CD4-positive, alpha-beta memory T cell (primary cell): Measurements from ENCODE around the gene LRRC3. TPM values are rescaled to one million over a fixed set of nuclear protein-coding genes. Genes with fewer than 3 reads are reported as not detected.

Experiments used
- CTCF ChIA-PET: fragments of 350-600 bp; sonication (Branson Sonifier 250); formaldehyde crosslinking; loops from one replicate; lab custom pipeline; 2021; ENCODE audit warnings: inconsistent platforms; ENCODE audit not compliant: partially characterized antibody; lab: Charles Lee
- POLR2A ChIA-PET: fragments of 350-600 bp; sonication (Branson Sonifier 250); formaldehyde crosslinking; loops from one replicate; lab custom pipeline; 2021; ENCODE audit not compliant: partially characterized antibody; lab: Charles Lee
- DNase-seq, 5 donors: peaks; one replicate each; pipeline versions ENCODE4 v3.0.0 to v3.0.0-alpha.2; 2020 to 2022; ENCODE audit warnings: mixed read lengths in 1 of 5
- H3K27ac ChIP-seq: one replicate; pipeline ENCODE4 v1.7.0; 2013; ENCODE audit warnings: low read depth, low read length
- H3K27me3 ChIP-seq: 2 replicates; pipeline ENCODE4 v1.7.0; 2013; ENCODE audit warnings: mild to moderate bottlenecking, low read length, moderate library complexity; ENCODE audit not compliant: insufficient read depth
- H3K36me3 ChIP-seq: 2 replicates; pipeline ENCODE4 v1.7.0; 2013; ENCODE audit warnings: mild to moderate bottlenecking, low read length, moderate library complexity; ENCODE audit not compliant: insufficient read depth
- H3K4me1 ChIP-seq: 2 replicates; pipeline ENCODE4 v1.7.0; 2013; ENCODE audit warnings: mild to moderate bottlenecking, low read length, moderate library complexity; ENCODE audit not compliant: insufficient read depth
- H3K4me3 ChIP-seq, 2 donors: one replicate each; pipeline ENCODE4 v1.7.0; 2013; ENCODE audit warnings: low read length in 2 of 2, mild to moderate bottlenecking in 1 of 2
- H3K9me3 ChIP-seq, 2 donors: one replicate each; pipeline ENCODE4 v1.7.0; 2013; ENCODE audit warnings: low read length in 2 of 2, control low read depth in 1 of 2; ENCODE audit not compliant: control insufficient read depth in 1 of 2
- H3K27ac Mint-ChIP-seq, 7 donors: one replicate each; pipeline ENCODE4 v1.8.0; 2020 to 2021; ENCODE audit warnings: mixed read lengths in 7 of 7, mild to moderate bottlenecking in 6 of 7, inconsistent platforms in 3 of 7, moderate library complexity in 3 of 7
- H3K27me3 Mint-ChIP-seq, 2 donors: one replicate each; pipeline ENCODE4 v1.8.0; 2020 to 2021; ENCODE audit warnings: mixed read lengths in 2 of 2
- H3K36me3 Mint-ChIP-seq, 2 donors: one replicate each; pipeline ENCODE4 v1.8.0; 2020 to 2021; ENCODE audit warnings: mixed read lengths in 2 of 2, inconsistent platforms in 1 of 2, mild to moderate bottlenecking in 1 of 2
- H3K4me1 Mint-ChIP-seq, 4 donors: one replicate each; pipeline ENCODE4 v1.8.0; 2020 to 2021; ENCODE audit warnings: mixed read lengths in 4 of 4, mild to moderate bottlenecking in 1 of 4
- H3K4me3 Mint-ChIP-seq, 8 donors: one replicate each; pipeline ENCODE4 v1.8.0; 2020 to 2021; ENCODE audit warnings: mixed read lengths in 8 of 8, mild to moderate bottlenecking in 7 of 8, moderate library complexity in 6 of 8, inconsistent platforms in 3 of 8
- H3K9me3 Mint-ChIP-seq, 8 donors: one replicate each; pipeline ENCODE4 v1.8.0; 2020 to 2021; ENCODE audit warnings: mixed read lengths in 8 of 8, mild to moderate bottlenecking in 5 of 8, inconsistent platforms in 3 of 8, moderate library complexity in 1 of 8
- intact Hi-C: fragments of 100-400 bp; cut with micrococcal nuclease; formaldehyde crosslinking; loops from one replicate; pipeline ENCODE4 v1.15.1; 2023
- polyA plus RNA-seq, 2 donors: library from polyadenylated mRNA; unstranded; fragments of 300-500 nt; fragmentation: Illumina TruSeq; gene quantifications; one replicate each; pipeline ENCODE4 v1.2.3, GENCODE V29; 2021
- total RNA-seq, 2 experiments: library from RNA; stranded (reverse); gene quantifications; one replicate each; pipeline ENCODE4 v1.2.3, GENCODE V29; 2021

LRRC3 gene
- total and polyA plus RNA-seq, 4 experiments from 2014 or later = 0.11 to 1.5 (median 1.0) TPM

DNA sequence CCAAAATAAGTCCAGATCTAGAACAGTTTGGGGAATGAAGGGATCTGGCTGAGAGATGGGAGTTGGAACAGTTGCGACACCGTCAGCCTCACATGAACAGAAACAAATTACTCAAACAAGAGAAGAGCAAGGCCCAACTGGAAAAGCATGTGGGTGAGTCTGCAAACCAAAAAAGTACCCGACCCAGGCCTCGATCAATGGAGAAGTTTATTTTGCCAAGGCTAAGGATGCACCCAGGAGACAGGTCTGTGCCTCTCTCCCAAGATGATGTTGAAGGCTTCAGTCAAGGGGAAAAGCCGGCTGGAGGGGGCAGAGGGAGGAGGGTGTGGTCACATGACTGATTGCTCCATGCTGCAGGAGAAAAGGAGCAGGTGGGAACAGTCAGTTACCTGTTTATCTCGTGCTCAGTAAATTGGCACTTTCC, 42.4 kb downstream of the LRRC3 start:
- POLR2A ChIA-PET = no interaction called here

GRCh38 chr21:44498280-44499210, 43.2 kb downstream of the LRRC3 start:
- peaks cover 0 to 4% (median 0%) of the 10 kb centered on the region in 8 donors for H3K9me3 Mint-ChIP-seq
- peaks cover 0 to 1% (median 0%) of the 10 kb centered on the region in 4 donors for H3K4me1 Mint-ChIP-seq
- POLR2A ChIA-PET = no interaction called here
- peaks cover 0 to 3% of the 10 kb centered on the region in 2 donors for H3K36me3 Mint-ChIP-seq
- CTCF ChIA-PET = no interaction called here
- no peak for DNase-seq
- no peaks in the 10 kb centered on the region for H3K36me3 ChIP-seq
- H3K27ac Mint-ChIP-seq = no peak overlapping the region
- peaks cover 14 to 17% of the 10 kb centered on the region in 2 donors for H3K27me3 Mint-ChIP-seq
- H3K27me3 ChIP-seq = no peaks in the 10 kb centered on the region
- H3K4me3 ChIP-seq = no peak overlapping the region
- intact Hi-C loops = no loop called here
- H3K4me1 ChIP-seq = no peaks in the 10 kb centered on the region
- H3K9me3 ChIP-seq = no peaks in the 10 kb centered on the region
- no peak overlapping the region for H3K27ac ChIP-seq
- no peak overlapping the region for H3K4me3 Mint-ChIP-seq

More for the DNA sequence above, 42.4 kb downstream of the LRRC3 start:
- intact Hi-C loops = no loop called here
- Histone ChIP-seq H3K4me3 (no peak overlapping the region), H3K36me3 (no peaks in the 10 kb centered on the region), H3K4me1 (no peaks in the 10 kb centered on the region), H3K27ac (no peak overlapping the region), H3K9me3 (peaks cover 0 to 8% of the 10 kb centered on the region in 2 donors), H3K27me3 (no peaks in the 10 kb centered on the region)
- no peak overlapping the region for H3K4me3 Mint-ChIP-seq
- H3K27ac Mint-ChIP-seq = peak overlapping the region in 1 of 7 donors; percentile 66
- CTCF ChIA-PET = no interaction called here
- peaks cover 0 to 11% (median 6%) of the 10 kb centered on the region in 8 donors for H3K9me3 Mint-ChIP-seq
- DNase-seq = no peak
- peaks cover 0 to 1% (median 0%) of the 10 kb centered on the region in 4 donors for H3K4me1 Mint-ChIP-seq
- peaks cover 0 to 9% of the 10 kb centered on the region in 2 donors for H3K36me3 Mint-ChIP-seq
- peaks cover 14 to 17% of the 10 kb centered on the region in 2 donors for H3K27me3 Mint-ChIP-seq

DNA sequence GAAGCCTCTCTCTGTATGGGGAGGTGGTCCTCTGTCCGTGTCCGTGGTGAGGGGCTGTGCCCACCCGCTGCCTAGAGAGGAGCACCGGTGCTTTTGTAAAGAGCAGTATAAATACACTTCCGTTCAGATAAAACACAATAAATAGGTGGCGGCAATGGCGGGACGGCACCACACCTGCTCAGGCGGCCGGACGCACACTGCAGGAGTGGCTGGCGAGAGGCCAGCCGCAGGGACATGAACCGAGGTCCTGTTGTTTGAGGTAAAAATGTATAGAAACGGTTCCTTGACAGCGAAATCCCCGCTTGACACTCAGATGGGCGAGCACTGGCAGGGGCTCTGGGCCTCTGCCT, 43.9 kb downstream of the LRRC3 start:
- no peaks in the 10 kb centered on the region for H3K36me3 ChIP-seq
- intact Hi-C loops = no loop called here
- no peak overlapping the region for H3K27ac ChIP-seq
- no peak overlapping the region for H3K4me3 ChIP-seq
- H3K4me1 ChIP-seq = no peaks in the 10 kb centered on the region
- Mint-ChIP-seq H3K27me3 (peaks cover 14 to 17% of the 10 kb centered on the region in 2 donors), H3K27ac (peak overlapping the region in 1 of 7 donors; percentile 48), H3K4me3 (no peak overlapping the region), H3K4me1 (peaks cover 0 to 1% (median 0%) of the 10 kb centered on the region in 4 donors), H3K36me3 (peaks cover 0 to 3% of the 10 kb centered on the region in 2 donors), H3K9me3 (peaks cover 0 to 2% (median 0%) of the 10 kb centered on the region in 8 donors)
- CTCF ChIA-PET = no interaction called here
- POLR2A ChIA-PET = no interaction called here
- no peaks in the 10 kb centered on the region for H3K27me3 ChIP-seq
- DNase-seq = no peak
- no peaks in the 10 kb centered on the region for H3K9me3 ChIP-seq

- Histone ChIP-seq H3K27me3 (no peaks in the 10 kb centered on the region), H3K4me1 (no peaks in the 10 kb centered on the region), H3K27ac (no peak overlapping the region), H3K4me3 (no peak overlapping the region), H3K9me3 (no peaks in the 10 kb centered on the region), H3K36me3 (no peaks in the 10 kb centered on the region)
- H3K27me3 Mint-ChIP-seq = peaks cover 14 to 17% of the 10 kb centered on the region in 2 donors
- no peak for DNase-seq
- peaks cover 0 to 3% of the 10 kb centered on the region in 2 donors for H3K36me3 Mint-ChIP-seq
- H3K4me3 Mint-ChIP-seq = no peak overlapping the region
- no peak overlapping the region for H3K27ac Mint-ChIP-seq
- POLR2A ChIA-PET = no interaction called here
- H3K4me1 Mint-ChIP-seq = peaks cover 0 to 1% (median 0%) of the 10 kb centered on the region in 4 donors
- peaks cover 0 to 2% (median 0%) of the 10 kb centered on the region in 8 donors for H3K9me3 Mint-ChIP-seq
- CTCF ChIA-PET = no interaction called here
- intact Hi-C loops = no loop called here
These were observed 44.3 kb downstream of the LRRC3 start for GRCh38 chr21:44499631-44500030.

GRCh38 chr21:44500111-44500510, 44.8 kb downstream of the LRRC3 start:
- H3K9me3 ChIP-seq = no peaks in the 10 kb centered on the region
- ChIA-PET CTCF (interaction anchor here (2.8 kb wide), 1 partner anchor 10 kb away, joined by 14 read pairs; no protein-coding TSS in a partner anchor), POLR2A (no interaction called here)
- H3K27ac ChIP-seq = no peak overlapping the region
- Mint-ChIP-seq H3K27me3 (peaks cover 11 to 17% of the 10 kb centered on the region in 2 donors), H3K27ac (no peak overlapping the region), H3K4me1 (peaks cover 0 to 1% (median 0%) of the 10 kb centered on the region in 4 donors), H3K9me3 (peaks cover 0 to 2% (median 0%) of the 10 kb centered on the region in 8 donors), H3K4me3 (no peak overlapping the region), H3K36me3 (peaks cover 0 to 3% of the 10 kb centered on the region in 2 donors)
- DNase-seq = no peak
- no peaks in the 10 kb centered on the region for H3K36me3 ChIP-seq
- H3K4me3 ChIP-seq = no peak overlapping the region
- intact Hi-C loops = no loop called here
- no peaks in the 10 kb centered on the region for H3K4me1 ChIP-seq
- H3K27me3 ChIP-seq = no peaks in the 10 kb centered on the region

GRCh38 chr21:44502171-44502958, 47.1 kb downstream of the LRRC3 start:
- peak overlapping the region in 1 of 7 donors; percentile 55 for H3K27ac Mint-ChIP-seq
- H3K36me3 Mint-ChIP-seq = no peaks in the 10 kb centered on the region
- no peaks in the 10 kb centered on the region for H3K9me3 ChIP-seq
- CTCF ChIA-PET = interaction anchor here (1.3 to 2.8 kb wide), 3 partner anchors 8 to 291 kb away, joined by 3 to 14 read pairs (median 4); no protein-coding TSS in a partner anchor
- H3K27me3 ChIP-seq = no peaks in the 10 kb centered on the region
- H3K9me3 Mint-ChIP-seq = no peaks in the 10 kb centered on the region
- DNase-seq = no peak
- no peak overlapping the region for H3K27ac ChIP-seq
- no peak overlapping the region for H3K4me3 Mint-ChIP-seq
- peaks cover 3 to 7% of the 10 kb centered on the region in 2 donors for H3K27me3 Mint-ChIP-seq
- intact Hi-C loops = no loop called here
- no peaks in the 10 kb centered on the region for H3K4me1 ChIP-seq
- no peak overlapping the region for H3K4me3 ChIP-seq
- peaks cover 0 to 1% (median 0%) of the 10 kb centered on the region in 4 donors for H3K4me1 Mint-ChIP-seq
- no peaks in the 10 kb centered on the region for H3K36me3 ChIP-seq
- POLR2A ChIA-PET = interaction anchor here (0.6 to 1.1 kb wide), 2 partner anchors 9 to 291 kb away, joined by 3 read pairs; no protein-coding TSS in a partner anchor
